H9 (cell line): ENCODE data around the gene LIN7C. TPM values are rescaled to one million over a fixed set of nuclear protein-coding genes. Genes with fewer than 3 reads are reported as not detected.

Experiments
- DNase-seq: peaks from one replicate; pipeline ENCODE4 v3.0.0-alpha.2; 2017
- H2AFZ ChIP-seq: one replicate; pipeline ENCODE4 v1.6.1; 2013; ENCODE audit warnings: mild to moderate bottlenecking, low read length, control low read depth, moderate library complexity
- H2AK5ac ChIP-seq: 2 replicates; pipeline ENCODE4 v1.6.1; 2013; ENCODE audit warnings: low read length, control low read depth, mixed read lengths; ENCODE audit not compliant: insufficient read length
- H2BK120ac ChIP-seq: one replicate; pipeline ENCODE4 v1.6.1; 2013; ENCODE audit warnings: low read depth, mild to moderate bottlenecking, low read length, control low read depth, inconsistent platforms; ENCODE audit not compliant: poor library complexity, severe bottlenecking
- H2BK12ac ChIP-seq: 2 replicates; pipeline ENCODE4 v1.6.1; 2013; ENCODE audit warnings: low read length, control low read depth, mixed read lengths, low read depth; ENCODE audit not compliant: insufficient read length
- H2BK15ac ChIP-seq: 2 replicates; pipeline ENCODE4 v1.6.1; 2013; ENCODE audit warnings: low read depth, low read length, control low read depth
- H2BK20ac ChIP-seq: one replicate; pipeline ENCODE4 v1.6.1; 2013; ENCODE audit warnings: low read depth, mild to moderate bottlenecking, low read length, control low read depth, inconsistent platforms; ENCODE audit not compliant: poor library complexity, severe bottlenecking
- H2BK5ac ChIP-seq: 2 replicates; pipeline ENCODE4 v1.6.1; 2013; ENCODE audit warnings: low read length, control low read depth, mixed read lengths; ENCODE audit not compliant: insufficient read length
- H3K14ac ChIP-seq: 2 replicates; pipeline ENCODE4 v1.6.1; 2013; ENCODE audit warnings: low read length, control low read depth; ENCODE audit not compliant: insufficient read depth
- H3K18ac ChIP-seq: 2 replicates; pipeline ENCODE4 v1.6.1; 2013; ENCODE audit warnings: low read depth, mild to moderate bottlenecking, mixed read lengths, low read length, control low read depth; ENCODE audit not compliant: insufficient read length
- H3K23ac ChIP-seq: 2 replicates; pipeline ENCODE4 v1.6.1; 2013; ENCODE audit warnings: low read length, control low read depth, mixed read lengths, low read depth; ENCODE audit not compliant: insufficient read length
- H3K23me2 ChIP-seq: 2 replicates; pipeline ENCODE4 v1.6.1; 2013; ENCODE audit warnings: low read depth, mild to moderate bottlenecking, mixed read lengths, low read length, control low read depth; ENCODE audit not compliant: insufficient read length, poor library complexity, severe bottlenecking
- H3K27ac ChIP-seq: 2 replicates; pipeline ENCODE4 v1.5.1; 2013; ENCODE audit warnings: low read length, control low read depth, mixed read lengths, low read depth; ENCODE audit not compliant: insufficient read length
- H3K27me3 ChIP-seq: 2 replicates; pipeline ENCODE4 v1.6.1; 2013; ENCODE audit warnings: low read length, control low read depth, inconsistent platforms; ENCODE audit not compliant: insufficient read depth
- H3K4ac ChIP-seq: 2 replicates; pipeline ENCODE4 v1.6.1; 2013; ENCODE audit warnings: low read depth, mild to moderate bottlenecking, control low read depth, inconsistent platforms, low read length, moderate library complexity
- H3K4me1 ChIP-seq: 2 replicates; pipeline ENCODE4 v1.6.1; 2013; ENCODE audit warnings: low read length, control low read depth, inconsistent platforms; ENCODE audit not compliant: insufficient read depth
- H3K4me2 ChIP-seq: 2 replicates; pipeline ENCODE4 v1.6.1; 2013; ENCODE audit warnings: low read length, control low read depth, mixed read lengths; ENCODE audit not compliant: insufficient read length, insufficient read depth
- H3K56ac ChIP-seq: 2 replicates; pipeline ENCODE4 v1.6.1; 2013; ENCODE audit warnings: low read depth, mild to moderate bottlenecking, mixed read lengths, low read length, control low read depth; ENCODE audit not compliant: insufficient read length
- H3K79me1 ChIP-seq: 2 replicates; pipeline ENCODE4 v1.6.1; 2013; ENCODE audit warnings: low read depth, mild to moderate bottlenecking, moderate library complexity, low read length, control low read depth, inconsistent platforms; ENCODE audit not compliant: insufficient read depth, poor library complexity, severe bottlenecking
- H3K79me2 ChIP-seq: 2 replicates; pipeline ENCODE4 v1.6.1; 2013; ENCODE audit warnings: low read length, control low read depth, inconsistent platforms; ENCODE audit not compliant: insufficient read depth
- H3K9ac ChIP-seq: 2 replicates; pipeline ENCODE4 v1.6.1; 2013; ENCODE audit warnings: low read length, control low read depth, mixed read lengths; ENCODE audit not compliant: insufficient read length; ENCODE audit errors: extremely low read depth
- H3K9me3 ChIP-seq: one replicate; pipeline ENCODE4 v1.6.1; 2013; ENCODE audit warnings: low read depth, low read length, inconsistent platforms; ENCODE audit not compliant: control insufficient read depth
- H3T11ph ChIP-seq: one replicate; pipeline ENCODE4 v1.6.1; 2013; ENCODE audit warnings: mild to moderate bottlenecking, low read length, control low read depth, inconsistent platforms
- H4K20me1 ChIP-seq: one replicate; pipeline ENCODE4 v1.6.1; 2013; ENCODE audit not compliant: control insufficient read depth, insufficient read length, insufficient read depth
- H4K5ac ChIP-seq: 2 replicates; pipeline ENCODE4 v1.6.1; 2013; ENCODE audit warnings: low read depth, mild to moderate bottlenecking, mixed read lengths, low read length, control low read depth; ENCODE audit not compliant: insufficient read length
- H4K8ac ChIP-seq: replicated peaks from 2 replicates; pipeline ENCODE4 v1.6.1; 2013; ENCODE audit warnings: low read length, control low read depth, mixed read lengths, low read depth; ENCODE audit not compliant: insufficient read length
- H4K91ac ChIP-seq: 2 replicates; pipeline ENCODE4 v1.6.1; 2013; ENCODE audit warnings: low read depth, mild to moderate bottlenecking, moderate library complexity, mixed read lengths, low read length, control low read depth; ENCODE audit not compliant: insufficient read length
- H3K27ac Mint-ChIP-seq, 3 experiments: 2 replicates in 2 of 3; 3 replicates in 1 of 3; pipeline ENCODE4 v1.8.0; 2020 to 2021; ENCODE audit warnings: mixed read lengths in 3 of 3, mild to moderate bottlenecking in 1 of 3, moderate library complexity in 1 of 3
- H3K27me3 Mint-ChIP-seq: 2 replicates; pipeline ENCODE4 v1.8.0; 2021; ENCODE audit warnings: low read depth, mild to moderate bottlenecking, moderate library complexity, mixed read lengths
- H3K36me3 Mint-ChIP-seq, 3 experiments: 2 replicates in 2 of 3; 3 replicates in 1 of 3; pipeline ENCODE4 v1.8.0; 2020 to 2021; ENCODE audit warnings: low read depth in 3 of 3, mixed read lengths in 3 of 3; ENCODE audit not compliant: insufficient read depth in 1 of 3
- H3K4me1 Mint-ChIP-seq, 2 experiments: 2 replicates each; pipeline ENCODE4 v1.8.0; 2020; ENCODE audit warnings: mixed read lengths in 2 of 2
- H3K4me3 Mint-ChIP-seq, 2 experiments: 2 replicates in 1 of 2; 3 replicates in 1 of 2; pipeline ENCODE4 v1.8.0; 2020 to 2021; ENCODE audit warnings: mild to moderate bottlenecking in 2 of 2, mixed read lengths in 2 of 2, moderate library complexity in 1 of 2
- H3K9me3 Mint-ChIP-seq, 2 experiments: 2 replicates in 1 of 2; 3 replicates in 1 of 2; pipeline ENCODE4 v1.8.0; 2020; ENCODE audit warnings: mild to moderate bottlenecking in 2 of 2, mixed read lengths in 2 of 2, moderate library complexity in 1 of 2
- WGBS: extraction: QIAGEN DNeasy Blood & Tissue Kit; methylation state at CpG from one replicate; pipeline ENCODE4 v1.1.7; 2013; ENCODE audit warnings: missing lambda C conversion rate, low lambda C conversion rate, mixed read lengths; ENCODE audit not compliant: insufficient read length; ENCODE audit errors: extremely low coverage; 5-methylcytosine and 5-hydroxymethylcytosine counted together
- total RNA-seq: library from RNA; stranded (reverse); gene quantifications from 2 replicates; pipeline ENCODE4 v1.2.1, GENCODE V29; 2021
- TF ChIP-seq, protein P1 (sequence below): fragments of 200-600 bp; sonication (generic); conservative IDR thresholded peaks from 3 replicates; pipeline ENCODE4 v1.8.0; 2021; ENCODE audit warnings: antibody characterized with exemption, mild to moderate bottlenecking

The LIN7C gene
- total RNA-seq, 1 experiment from 2014 or later = 40.0 TPM

DNA sequence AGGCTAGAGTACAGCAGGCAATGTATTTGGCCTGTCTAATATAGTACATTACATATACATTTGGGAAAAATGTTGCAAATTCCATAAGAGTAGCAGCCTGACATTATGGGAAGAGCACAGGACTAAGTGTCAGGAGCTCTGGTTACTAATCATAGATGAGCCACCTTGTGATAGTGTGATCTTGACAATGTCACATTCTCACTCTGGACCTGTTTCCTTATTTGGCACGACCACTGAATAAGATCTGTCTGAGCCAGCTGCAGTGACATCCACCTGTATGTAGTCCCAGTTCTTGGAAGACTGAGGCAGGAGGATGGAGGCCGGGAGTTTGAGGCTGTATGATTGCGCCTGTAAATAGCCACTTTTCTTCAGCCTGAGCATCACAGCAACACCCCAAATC lies 5.7 kb upstream of the LIN7C start:
- no peak overlapping the region for H2AK5ac ChIP-seq
- H3K4me1 Mint-ChIP-seq = peaks cover 14 to 20% of the 10 kb centered on the region in 2 experiments
- H3K9me3 ChIP-seq = no peaks in the 10 kb centered on the region
- no peak overlapping the region for H3K14ac ChIP-seq
- H3K79me2 ChIP-seq = no peaks in the 10 kb centered on the region
- no peak overlapping the region for H2BK20ac ChIP-seq
- no peaks in the 10 kb centered on the region for H3K23me2 ChIP-seq
- no peak overlapping the region for H4K8ac ChIP-seq
- H3K9ac ChIP-seq = no peak overlapping the region
- no peak overlapping the region for H3K27ac ChIP-seq
- no peaks in the 10 kb centered on the region; the same call in none of the 2 replicates for H3K27me3 Mint-ChIP-seq
- no peak overlapping the region for H3K56ac ChIP-seq
- no peak overlapping the region for H3K4ac ChIP-seq
- H3K27me3 ChIP-seq = no peaks in the 10 kb centered on the region
- H3K4me2 ChIP-seq = no peak overlapping the region
- no peaks in the 10 kb centered on the region for H3K36me3 Mint-ChIP-seq
- no peak overlapping the region for H3K4me3 Mint-ChIP-seq
- H3K4me1 ChIP-seq = no peaks in the 10 kb centered on the region
- no peak overlapping the region for H2BK120ac ChIP-seq
- no peak overlapping the region for H3K23ac ChIP-seq
- no peak overlapping the region for H3K27ac Mint-ChIP-seq
- TF ChIP-seq, protein P1, sequence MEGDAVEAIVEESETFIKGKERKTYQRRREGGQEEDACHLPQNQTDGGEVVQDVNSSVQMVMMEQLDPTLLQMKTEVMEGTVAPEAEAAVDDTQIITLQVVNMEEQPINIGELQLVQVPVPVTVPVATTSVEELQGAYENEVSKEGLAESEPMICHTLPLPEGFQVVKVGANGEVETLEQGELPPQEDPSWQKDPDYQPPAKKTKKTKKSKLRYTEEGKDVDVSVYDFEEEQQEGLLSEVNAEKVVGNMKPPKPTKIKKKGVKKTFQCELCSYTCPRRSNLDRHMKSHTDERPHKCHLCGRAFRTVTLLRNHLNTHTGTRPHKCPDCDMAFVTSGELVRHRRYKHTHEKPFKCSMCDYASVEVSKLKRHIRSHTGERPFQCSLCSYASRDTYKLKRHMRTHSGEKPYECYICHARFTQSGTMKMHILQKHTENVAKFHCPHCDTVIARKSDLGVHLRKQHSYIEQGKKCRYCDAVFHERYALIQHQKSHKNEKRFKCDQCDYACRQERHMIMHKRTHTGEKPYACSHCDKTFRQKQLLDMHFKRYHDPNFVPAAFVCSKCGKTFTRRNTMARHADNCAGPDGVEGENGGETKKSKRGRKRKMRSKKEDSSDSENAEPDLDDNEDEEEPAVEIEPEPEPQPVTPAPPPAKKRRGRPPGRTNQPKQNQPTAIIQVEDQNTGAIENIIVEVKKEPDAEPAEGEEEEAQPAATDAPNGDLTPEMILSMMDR = no peak
- no peak overlapping the region for H3T11ph ChIP-seq
- no peak for DNase-seq
- WGBS = no CpG with 5 or more reads among the region's 3 CpGs
- H2BK12ac ChIP-seq = no peak overlapping the region
- no peaks in the 10 kb centered on the region for H4K20me1 ChIP-seq
- no peaks in the 10 kb centered on the region for H3K9me3 Mint-ChIP-seq
- H3K18ac ChIP-seq = no peak overlapping the region
- H4K5ac ChIP-seq = no peak overlapping the region
- no peak overlapping the region for H2BK5ac ChIP-seq
- no peak overlapping the region for H2BK15ac ChIP-seq
- H4K91ac ChIP-seq = no peak overlapping the region
- no peak overlapping the region for H2AFZ ChIP-seq
- no peaks in the 10 kb centered on the region for H3K79me1 ChIP-seq
